GM21737 (cell line): Measurements from ENCODE around the gene CLASP1.
"Not testable (repeated sequence)": the region's sequence is repeated elsewhere in the genome, so short reads cannot be mapped to it uniquely, and the experiment has no call there.

Source experiments
- ATAC-seq: cut with Tn5 transposase; IDR thresholded peaks from one replicate; pipeline ENCODE4 v1.9.1; 2021; ENCODE audit warnings: mild to moderate bottlenecking, moderate library complexity; ENCODE audit not compliant: unreplicated experiment

The CLASP1 gene

GRCh38 chr2:121334581-121335293, 314.5 kb downstream of the CLASP1 start:
- no peak for ATAC-seq

- ATAC-seq: peak; percentile 83
Observed at GRCh38 chr2:121333834-121334558, 315.3 kb downstream of the CLASP1 start.

DNA sequence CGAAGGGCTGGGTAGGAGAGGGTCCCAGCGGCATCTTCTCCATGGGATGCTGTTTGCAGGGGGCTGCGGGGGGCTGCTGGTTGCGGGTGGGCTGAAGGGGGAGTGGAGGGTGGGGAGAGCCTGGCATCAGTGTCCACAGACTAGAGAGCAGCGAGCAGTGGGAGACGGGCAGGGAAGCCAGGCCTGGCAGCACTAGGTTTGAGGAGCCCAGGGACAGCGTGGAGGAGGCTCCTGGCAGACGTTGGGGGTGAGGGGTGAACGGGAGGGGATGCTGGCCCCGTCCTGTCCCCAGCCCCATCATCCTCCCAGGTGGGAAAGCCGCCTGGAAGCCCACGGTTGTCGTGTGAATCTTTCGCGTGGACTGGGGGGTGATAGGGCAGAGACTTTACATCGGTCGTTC, 316.0 kb downstream of the CLASP1 start:
- no peak for ATAC-seq

GRCh38 chr2:121331324-121331723, 317.9 kb downstream of the CLASP1 start:
- ATAC-seq: not testable (repeated sequence)

DNA sequence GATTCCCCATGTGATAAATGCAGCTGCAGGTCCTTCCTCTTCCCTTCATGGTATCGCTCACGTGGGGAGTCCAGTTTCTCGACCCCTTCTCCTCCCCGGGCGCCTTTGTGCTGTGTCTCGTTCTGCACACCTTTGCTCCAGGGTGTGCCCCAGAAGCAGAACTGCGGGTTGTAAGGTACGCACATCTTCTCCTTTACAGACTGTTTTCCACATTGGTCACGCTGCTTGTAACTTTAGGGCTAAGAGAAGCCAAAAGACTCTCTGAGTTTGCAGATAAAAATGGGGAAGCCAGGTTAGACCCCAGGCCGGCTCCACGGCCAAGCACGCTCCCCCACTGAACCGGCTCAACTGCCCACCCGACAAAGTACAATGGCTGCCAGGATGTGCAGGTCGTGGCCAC, 318.3 kb downstream of the CLASP1 start:
- no peak for ATAC-seq

- ATAC-seq: no peak
Observed at GRCh38 chr2:121329786-121330185, 319.5 kb downstream of the CLASP1 start.

GRCh38 chr2:121326628-121327027, 322.6 kb downstream of the CLASP1 start:
- no peak for ATAC-seq

DNA sequence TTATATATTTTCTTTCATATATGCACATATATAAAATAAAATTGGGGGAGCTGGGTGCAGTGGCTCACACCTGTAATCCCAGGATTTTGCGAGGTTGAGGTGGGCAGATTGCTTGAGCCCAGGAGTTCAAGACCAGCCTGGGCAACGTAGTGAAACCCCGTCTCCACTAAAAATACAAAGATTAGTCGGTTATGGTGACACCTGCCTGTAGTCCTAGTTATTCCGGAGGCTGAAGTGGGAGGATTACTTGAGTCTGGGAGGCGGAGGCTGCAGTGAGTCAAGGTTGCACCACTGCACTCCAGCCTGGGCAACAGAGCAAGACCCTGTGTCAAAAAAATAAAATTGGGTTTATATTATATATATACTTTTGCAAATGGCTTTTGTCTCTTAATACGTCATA, 324.7 kb downstream of the CLASP1 start:
- ATAC-seq: no peak

DNA sequence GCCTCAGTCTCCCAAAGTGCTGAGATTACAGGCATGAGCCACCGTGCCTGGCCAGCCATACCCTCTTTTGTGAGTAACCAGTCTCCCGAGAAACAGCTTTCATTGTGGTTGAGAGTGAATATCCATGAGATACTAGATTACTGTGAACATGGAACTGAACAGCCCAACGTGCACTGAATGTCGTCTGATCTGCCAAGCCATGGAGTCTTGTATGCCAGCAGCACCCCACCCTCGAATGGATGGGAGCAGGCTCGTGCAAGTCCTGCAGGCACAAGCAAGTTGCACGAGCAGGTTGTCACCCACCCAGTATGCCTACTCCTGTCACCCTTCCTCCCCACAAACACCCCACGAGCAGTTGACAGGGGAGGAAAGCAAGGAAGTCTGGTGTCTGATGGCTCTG, 327.8 kb downstream of the CLASP1 start:
- ATAC-seq: no peak

DNA sequence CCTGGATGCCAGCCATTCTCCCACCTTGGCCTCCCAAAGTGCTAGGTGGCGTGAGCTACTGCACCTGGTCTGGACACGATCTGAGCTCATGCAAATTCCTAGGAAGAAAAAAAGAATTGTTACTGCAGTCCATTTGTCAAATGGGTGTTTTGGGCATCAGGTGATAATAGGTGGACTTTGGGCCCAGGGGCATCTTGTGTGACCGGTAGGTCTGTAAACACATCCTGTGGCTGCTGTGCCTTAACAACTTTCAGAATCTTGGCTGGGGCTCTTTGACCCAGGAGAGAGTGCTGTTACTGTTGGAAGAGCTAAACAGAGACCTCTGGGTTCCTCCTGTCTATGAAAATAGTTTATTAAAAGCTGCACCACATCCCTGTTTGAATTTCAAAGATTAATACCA, 329.3 kb downstream of the CLASP1 start:
- ATAC-seq: no peak

GRCh38 chr2:121316986-121317385, 332.3 kb downstream of the CLASP1 start:
- no peak for ATAC-seq

DNA sequence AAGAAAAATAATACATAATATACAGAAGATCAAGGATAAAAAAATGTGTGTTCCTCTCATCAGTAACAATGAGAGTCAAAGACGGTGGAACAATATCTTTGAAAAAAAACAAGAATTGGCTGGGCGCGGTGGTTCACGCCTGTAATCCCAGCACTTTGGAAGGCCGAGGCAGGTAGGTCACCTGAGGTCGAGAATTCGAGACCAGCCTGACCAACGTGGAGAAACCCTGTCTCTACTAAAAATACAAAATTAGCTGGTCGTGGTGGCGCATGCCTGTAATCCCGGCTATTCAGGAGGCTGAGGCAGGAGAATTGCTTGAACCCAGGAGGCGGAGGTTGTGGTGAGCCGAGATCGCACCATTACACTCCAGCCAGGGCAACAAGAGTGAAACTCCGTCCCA, 335.6 kb downstream of the CLASP1 start:
- ATAC-seq: not testable (repeated sequence)

- no peak for ATAC-seq
Observed at GRCh38 chr2:121309801-121310200, 339.5 kb downstream of the CLASP1 start.

DNA sequence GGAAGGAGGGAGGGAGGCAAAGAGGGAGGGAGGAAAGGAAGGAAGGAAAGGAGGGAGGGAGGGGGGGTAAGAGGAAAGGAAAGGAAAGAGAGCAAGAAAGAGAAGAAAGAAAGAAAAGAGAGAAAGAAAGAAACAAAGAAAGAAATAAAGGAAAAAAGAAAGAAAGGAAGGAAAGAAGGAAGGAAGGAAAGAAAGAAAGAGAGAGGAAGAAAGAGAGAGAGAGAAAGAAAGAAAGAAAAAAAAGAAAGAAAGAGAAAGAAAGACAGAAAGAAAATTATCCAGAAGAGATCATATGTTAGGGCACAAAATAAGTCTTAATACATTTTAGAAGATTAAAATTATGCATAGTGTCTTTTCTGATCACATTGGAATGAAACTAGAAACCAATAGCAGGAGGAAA, 339.9 kb downstream of the CLASP1 start:
- ATAC-seq: no peak

DNA sequence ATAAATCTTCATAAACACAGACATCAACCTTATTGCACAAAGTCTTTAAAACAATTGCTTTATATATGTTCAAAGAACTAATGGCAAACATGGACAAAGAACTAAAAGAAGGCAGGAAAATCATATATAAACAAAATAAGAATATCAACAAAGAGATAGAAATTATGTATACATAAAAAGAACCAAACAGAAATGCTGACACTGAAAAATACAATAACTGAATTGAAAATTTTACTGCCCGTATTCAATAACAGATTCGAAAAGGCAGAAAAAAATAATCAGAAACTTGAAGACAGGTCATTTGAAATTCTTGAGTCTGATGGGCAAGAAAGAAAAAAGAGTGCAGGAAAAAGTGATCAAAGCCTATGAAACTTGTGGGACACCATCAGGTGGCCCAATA, 342.2 kb downstream of the CLASP1 start:
- ATAC-seq: no peak

DNA sequence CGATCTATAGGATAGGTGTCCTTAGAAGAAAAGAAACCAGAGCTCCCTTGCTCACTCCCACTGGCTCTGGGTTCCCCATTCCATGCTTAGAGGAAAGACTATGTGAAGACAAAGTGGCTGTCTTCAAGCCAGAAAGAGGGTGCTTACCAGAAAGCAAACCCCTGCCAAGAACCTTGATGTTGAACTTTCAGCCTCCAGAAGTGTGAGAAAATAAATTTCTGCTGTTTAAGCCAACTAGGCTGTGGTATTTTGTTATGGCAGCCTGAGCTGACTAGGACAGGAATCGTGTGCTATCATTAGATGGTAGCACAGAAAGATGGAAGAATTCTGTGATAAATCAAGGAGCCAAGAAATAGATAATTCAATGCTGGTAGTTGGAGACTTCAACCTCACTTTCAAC, 344.3 kb downstream of the CLASP1 start:
- ATAC-seq: no peak

DNA sequence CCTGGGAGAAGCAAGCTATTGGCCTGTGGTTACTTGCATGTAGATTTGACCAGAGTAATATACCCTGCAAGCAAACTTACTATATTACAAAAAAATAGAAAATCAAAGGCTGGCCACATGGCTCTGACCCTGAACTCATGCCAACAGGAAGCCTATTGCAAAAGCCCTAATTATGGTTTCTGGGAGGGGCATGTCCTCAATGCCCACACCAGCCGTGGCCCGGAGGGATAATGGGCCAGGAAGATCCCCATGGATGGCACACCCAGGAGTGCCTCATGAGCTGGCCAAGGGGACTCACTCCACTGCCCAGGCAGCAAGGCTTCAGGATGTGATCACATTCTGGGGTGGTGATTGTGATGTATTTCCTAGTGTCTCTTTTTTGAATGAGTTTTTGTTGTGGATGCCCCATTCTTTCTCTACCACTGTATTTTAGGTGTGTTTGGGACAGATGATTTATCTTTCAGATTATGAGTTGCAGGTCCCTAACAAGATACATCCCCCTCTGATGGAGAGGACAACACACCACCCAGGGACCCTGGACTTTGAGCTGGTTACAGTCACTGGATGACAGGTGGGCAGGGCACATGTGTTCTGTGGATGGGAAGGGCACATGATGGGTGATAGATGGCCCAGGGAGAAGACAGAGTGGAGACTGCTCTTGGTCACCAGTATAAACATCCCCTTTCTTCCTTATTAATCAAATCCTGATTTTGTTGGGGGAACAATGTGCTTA, 345.6 kb downstream of the CLASP1 start:
- no peak for ATAC-seq

- ATAC-seq: not testable (repeated sequence)
Observed at GRCh38 chr2:121301190-121301589, 348.1 kb downstream of the CLASP1 start.

- ATAC-seq: no peak
Observed at GRCh38 chr2:121298476-121298875, 350.8 kb downstream of the CLASP1 start.

GRCh38 chr2:121297866-121298265, 351.4 kb downstream of the CLASP1 start:
- ATAC-seq: not testable (repeated sequence)

GRCh38 chr2:121297217-121297830, 351.9 kb downstream of the CLASP1 start:
- ATAC-seq: no peak
